Measurements from ENCODE around the gene DUSP7.

Gene DUSP7

GRCh38 chr3:52024765-52025452 is 31.5 kb downstream of the DUSP7 start:
- DNase-seq = no peak

DNA sequence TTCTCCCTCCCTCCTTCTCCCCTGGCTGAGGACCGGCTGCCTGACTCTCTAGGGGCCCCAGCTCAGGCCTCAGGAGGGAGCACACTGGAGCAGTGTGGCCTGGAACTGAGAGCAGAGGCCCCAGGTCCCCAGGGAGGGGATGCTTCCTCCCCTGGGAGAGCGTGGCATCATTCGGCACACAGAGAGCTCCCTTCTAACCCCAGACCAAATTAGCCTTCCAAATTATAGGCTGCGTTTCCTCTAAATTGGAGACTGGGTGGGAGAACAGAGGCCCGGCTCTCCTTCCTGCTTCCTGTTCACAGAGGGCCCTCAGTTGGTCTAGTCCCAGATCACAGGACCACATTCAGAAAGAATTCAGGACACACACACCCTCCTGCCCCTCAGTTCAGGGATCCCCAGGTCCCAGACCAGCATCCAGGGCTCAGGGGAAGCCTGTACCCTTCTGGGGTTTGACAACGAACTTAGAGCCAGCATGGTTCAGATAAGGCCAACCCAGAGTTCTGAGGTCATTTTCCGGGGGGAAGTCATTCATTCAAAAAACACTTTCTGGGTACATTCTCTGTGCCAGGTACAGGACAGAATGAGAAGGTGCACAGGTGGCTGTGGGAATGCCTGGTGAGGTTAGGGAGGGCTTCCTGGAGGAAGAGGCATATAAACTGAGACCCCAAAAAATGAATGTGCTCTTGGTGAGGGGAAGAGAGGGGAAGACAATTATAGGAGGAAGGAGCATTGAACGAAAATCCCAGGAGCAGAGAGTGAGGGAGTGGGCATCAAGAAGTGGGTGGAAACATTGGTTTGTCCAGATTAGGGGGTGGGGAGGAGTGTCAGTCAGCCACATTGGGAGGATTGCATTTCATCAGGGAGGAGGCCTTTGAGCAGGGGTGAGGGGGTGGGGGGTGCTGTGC is 32.3 kb downstream of the DUSP7 start:
- no peak for DNase-seq

GRCh38 chr3:52023101-52023770 is 33.1 kb downstream of the DUSP7 start:
- no peak for DNase-seq

GRCh38 chr3:52022323-52023100 is 33.9 kb downstream of the DUSP7 start:
- DNase-seq = no peak

DNA sequence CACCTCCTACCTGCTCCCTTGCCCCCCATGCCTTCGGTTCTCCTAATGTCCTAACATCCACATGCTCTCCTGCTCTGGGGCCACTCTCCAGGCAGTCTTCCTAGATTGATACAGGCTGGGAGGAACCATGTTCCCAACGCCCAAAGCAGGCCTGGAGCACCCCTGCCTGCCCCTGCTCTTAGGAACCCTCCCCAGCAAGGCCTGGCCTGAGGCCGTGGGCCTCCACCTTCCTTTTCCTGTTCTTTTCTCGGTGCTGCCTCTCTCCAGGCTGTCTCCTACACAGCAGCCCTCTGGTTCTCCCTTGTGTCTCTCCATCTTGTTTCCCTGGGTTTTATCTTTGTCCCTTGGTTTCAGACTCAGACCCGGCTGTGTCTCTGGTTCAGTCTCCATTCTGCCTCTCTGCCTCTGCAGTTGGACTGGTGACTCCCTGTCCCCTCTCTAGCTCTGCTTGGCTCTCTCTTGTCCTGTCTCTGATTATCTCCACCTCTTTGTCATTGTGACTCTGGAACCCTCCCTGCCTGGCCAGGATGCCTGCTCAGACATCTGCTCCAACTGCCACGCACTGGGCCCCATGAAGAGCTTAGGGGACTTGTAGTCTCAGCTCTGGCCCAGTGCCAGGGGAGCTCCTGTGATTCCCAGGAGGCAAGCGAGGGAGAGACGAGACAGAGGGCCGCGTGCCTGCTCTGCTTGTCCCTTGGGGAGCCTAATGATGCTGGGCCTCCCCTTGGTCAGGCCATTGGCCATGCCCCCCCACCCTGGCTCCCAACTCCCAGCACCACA is 34.7 kb downstream of the DUSP7 start:
- no peak for DNase-seq

DNA sequence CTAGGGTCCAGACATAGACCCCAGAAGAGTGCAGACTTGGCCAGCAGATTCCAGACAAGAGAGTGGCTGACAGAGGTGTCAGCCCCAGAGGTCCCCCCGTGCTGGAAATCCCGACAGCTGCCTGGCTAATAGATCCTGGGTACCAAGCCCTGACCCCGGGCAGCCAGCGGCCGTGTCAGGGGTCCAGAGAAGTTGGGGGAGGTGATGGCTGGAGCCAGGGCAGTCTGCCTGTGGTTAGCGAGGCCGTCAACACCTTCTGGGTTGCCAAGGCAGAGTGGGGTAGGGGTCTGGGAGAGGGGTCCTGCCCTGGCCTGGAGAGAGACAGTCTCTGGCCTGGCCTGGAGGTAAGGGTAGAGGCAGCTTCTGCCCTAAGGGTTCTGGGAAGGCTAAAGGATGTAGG is 35.6 kb downstream of the DUSP7 start:
- DNase-seq = no peak

DNA sequence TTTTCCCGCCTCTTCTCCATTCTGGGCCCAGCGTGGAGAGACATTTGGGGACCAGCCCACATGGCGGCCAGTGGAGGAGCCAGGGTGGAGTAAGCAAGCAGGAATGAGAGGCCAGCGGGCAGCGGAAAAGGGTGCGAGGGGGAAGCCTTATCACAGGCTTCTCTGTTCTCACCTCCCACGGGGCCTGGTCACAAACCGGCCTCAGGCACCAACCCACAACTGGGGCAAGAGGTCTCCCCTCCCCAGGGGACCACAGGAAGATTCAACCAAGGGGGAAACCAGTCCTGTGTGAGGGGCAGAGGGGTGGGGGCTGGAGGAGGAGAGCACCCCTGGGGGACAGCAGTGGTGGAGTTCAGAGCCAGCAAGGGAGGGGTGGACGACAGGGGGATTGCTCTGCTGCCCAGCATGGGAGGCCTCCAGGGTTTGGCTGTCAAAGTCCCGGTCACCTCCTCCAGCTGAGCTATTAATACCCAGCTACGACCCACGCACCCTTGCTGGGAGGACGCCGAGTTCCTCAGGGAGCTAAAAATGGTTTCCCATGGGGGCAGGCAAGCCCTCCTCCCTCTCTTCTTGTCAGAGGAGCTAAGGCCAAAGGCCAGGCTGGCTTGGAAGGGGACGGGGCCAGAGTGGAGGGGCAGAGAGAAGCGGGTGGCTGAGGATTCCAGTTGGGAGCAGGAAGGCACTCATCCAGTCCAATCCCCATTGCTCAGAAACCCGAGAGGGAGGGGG is 36.9 kb downstream of the DUSP7 start:
- no peak for DNase-seq

- DNase-seq = no peak
These were observed 37.9 kb downstream of the DUSP7 start for GRCh38 chr3:52018319-52019000.

DNA sequence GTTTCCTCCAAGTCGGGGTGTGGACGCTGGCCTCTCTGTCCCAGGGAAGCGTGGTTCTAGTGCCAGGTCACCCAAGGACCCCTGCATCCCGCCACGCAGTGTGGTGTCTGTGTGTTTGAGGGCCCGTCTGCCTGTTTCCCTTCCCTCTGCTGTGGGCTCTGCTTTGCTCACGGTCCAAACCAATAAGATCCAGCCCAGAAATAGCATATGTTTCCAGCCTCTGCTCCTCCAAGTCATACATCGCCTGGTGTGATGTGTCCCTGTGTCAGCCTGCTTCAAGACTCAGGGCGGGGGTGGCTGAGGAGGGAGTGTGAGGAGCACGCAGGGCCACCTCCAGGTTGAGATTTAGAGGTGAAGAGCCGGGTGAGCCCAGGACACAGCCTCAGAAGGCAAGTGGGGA is 38.8 kb downstream of the DUSP7 start:
- no peak for DNase-seq

- no peak for DNase-seq
These were observed 40.7 kb downstream of the DUSP7 start for GRCh38 chr3:52015438-52016228.

DNA sequence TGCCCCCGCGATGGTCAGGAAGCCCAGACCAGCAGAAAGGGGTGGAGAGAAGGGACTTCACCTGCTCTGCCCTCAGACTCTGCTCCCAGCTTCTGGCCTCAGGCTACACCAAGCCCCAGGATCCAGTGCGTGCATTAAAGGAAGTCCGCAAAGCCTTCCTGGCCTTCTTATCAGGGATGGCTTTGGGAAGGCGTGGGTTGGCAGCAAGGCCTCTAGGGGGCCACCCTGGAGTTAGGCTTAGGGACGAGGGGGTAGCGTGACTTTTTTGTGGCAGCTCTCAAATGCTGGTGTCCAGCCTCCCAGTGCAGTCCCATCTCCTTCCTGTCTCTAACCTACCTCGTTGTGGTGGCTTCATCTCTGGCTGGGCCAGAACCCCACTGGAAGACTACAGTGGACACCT is 41.8 kb downstream of the DUSP7 start:
- no peak for DNase-seq

- no peak for DNase-seq
These were observed 42.4 kb downstream of the DUSP7 start for GRCh38 chr3:52013802-52014598.

- DNase-seq = no peak
These were observed 43.7 kb downstream of the DUSP7 start for GRCh38 chr3:52012699-52013098.

DNA sequence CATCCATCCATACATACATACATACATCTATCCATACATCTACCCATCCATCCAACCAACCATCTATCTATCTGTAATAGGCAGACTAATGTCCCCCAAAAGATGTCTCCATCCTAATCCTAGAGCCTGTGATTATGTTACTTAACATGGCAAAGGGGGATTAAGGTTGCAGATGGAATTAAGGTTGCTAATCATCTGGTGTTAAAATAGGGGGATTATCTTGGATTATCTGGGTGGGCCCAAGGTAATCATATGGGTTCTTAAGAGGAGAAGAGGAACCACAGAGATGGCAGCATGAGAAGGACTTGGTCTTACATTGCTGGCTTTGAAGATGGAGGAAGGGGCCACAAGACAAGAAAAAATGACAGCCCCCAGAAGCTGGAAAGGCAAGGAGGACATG is 45.9 kb downstream of the DUSP7 start:
- DNase-seq = no peak

DNA sequence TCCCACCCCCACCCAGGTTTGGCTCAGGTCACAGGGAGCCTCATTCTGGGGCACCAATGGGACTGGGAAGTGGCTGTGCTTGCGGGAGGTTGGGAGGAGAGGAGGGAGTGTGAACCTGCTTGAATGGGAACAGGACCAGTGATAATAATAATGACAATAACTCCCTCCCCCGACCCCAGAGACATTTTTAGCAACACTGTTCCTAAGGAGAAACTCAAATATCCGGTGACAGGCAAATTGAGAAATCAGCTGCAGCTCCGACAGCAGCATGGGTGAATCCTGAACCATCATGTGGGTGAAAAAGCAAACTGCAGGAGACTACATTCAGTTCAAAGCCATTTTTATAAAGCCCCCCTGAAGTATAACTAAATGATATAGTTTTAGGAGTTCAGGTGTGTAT is 49.1 kb downstream of the DUSP7 start:
- DNase-seq = no peak

DNA sequence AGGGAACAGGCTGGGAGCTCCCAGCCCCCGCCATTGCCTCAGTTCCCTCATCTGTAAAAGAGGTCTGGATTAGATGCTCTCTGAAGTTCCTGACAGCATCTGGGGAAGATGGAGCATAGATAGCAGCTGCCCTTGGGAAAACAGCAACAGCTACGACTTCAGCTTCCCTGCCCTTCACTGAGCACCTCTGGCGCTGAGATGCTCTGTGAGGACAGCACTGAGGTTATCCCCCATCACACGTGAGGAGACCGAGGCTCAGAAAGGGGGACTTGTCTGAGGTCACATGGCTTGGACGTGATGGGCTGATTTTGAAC is 49.6 kb downstream of the DUSP7 start:
- no peak for DNase-seq

DNA sequence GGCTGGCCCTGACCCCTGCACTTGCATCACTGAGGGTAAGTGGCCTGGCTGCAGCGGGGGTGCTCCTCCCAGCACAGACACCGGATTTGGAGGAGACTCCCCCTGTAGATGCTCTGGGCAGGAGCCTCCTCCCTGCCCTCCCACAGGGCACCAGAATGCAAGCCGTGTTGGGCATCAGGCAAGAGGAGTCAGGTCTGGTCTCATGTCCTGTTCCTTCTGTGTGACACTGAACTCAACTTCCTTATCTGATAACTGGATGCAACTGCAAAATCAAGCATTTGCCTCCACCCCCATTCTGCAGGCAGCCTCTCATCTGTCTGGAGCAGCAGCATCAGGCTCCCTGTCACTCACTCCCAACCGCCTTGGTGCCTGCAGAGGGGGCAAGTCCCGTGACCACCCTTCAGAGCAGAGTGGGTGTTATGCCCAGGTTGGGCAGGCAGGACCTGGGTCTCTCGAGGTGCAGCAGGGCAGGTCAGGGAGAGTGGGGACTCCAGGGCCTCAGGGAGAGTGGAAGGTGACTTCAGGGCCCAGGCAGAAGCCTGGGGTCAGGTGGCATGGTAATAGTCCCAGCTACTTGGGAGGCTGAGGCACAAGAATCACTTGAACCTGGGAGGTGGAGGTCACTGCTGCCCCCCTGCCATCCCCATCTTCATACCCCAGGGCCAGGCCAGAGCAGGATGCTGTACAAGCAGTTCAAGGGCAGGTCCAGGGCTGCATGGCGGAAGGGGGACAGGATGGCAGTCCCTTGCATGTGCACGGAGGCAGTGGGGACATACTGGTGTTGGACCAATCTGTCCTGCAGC is 50.2 kb downstream of the DUSP7 start:
- no peak for DNase-seq

- DNase-seq = no peak
These were observed 50.8 kb downstream of the DUSP7 start for GRCh38 chr3:52005571-52005986.

Data from central memory CD4-positive, alpha-beta T cell (primary cell).